Mammary epithelial cell (primary cell): Measurements from ENCODE around the gene FRYL.

Source experiments
- CTCF ChIP-seq, 2 donors: IDR thresholded peaks in 1 of 2; conservative IDR thresholded peaks in 1 of 2; 2 replicates each; pipeline ENCODE4 v1.5.1; 2011 to 2012; ENCODE audit warnings: inconsistent platforms in 2 of 2, low read length in 2 of 2, mild to moderate bottlenecking in 2 of 2, control low read depth in 1 of 2, low read depth in 1 of 2; ENCODE audit not compliant: insufficient read depth in 1 of 2; ENCODE audit errors: extremely low read depth in 1 of 2
- EZH2 ChIP-seq: IDR thresholded peaks from 2 replicates; pipeline ENCODE4 v1.6.1; 2012; ENCODE audit warnings: low read length, inconsistent platforms, borderline replicate concordance

GRCh38 chr4:48623182-48623780 lies 156.8 kb downstream of the FRYL start:
- TF ChIP-seq CTCF (conservative IDR thresholded peaks at IDR 0.05 in 1 of 2, IDR thresholded peaks at IDR 0.05 in 1 of 2; ENCODE audit: extremely low read depth in 1 of 2, insufficient read depth in 1 of 2, low read depth in 1 of 2, low read length in 2 of 2) = no peak
- no peak for TF ChIP-seq EZH2
